Mesothelial cell of epicardium (in vitro differentiated cells): ENCODE results near the gene CAMTA1. TPM values are rescaled to one million over a fixed set of nuclear protein-coding genes. Genes with fewer than 3 reads are reported as not detected.

Experiments used
- DNase-seq, 2 experiments: peaks; one replicate each; pipeline ENCODE4 v3.0.0; 2021; ENCODE audit warnings: low spot score in 2 of 2; ENCODE audit not compliant: unreplicated experiment in 2 of 2
- H3K27ac Mint-ChIP-seq: 2 replicates; pipeline ENCODE4 v1.8.0; 2021; ENCODE audit warnings: mixed read lengths
- H3K27me3 Mint-ChIP-seq: 2 replicates; pipeline ENCODE4 v1.8.0; 2021; ENCODE audit warnings: low read depth, mixed read lengths
- H3K36me3 Mint-ChIP-seq: 2 replicates; pipeline ENCODE4 v1.8.0; 2021; ENCODE audit warnings: mixed read lengths
- H3K4me1 Mint-ChIP-seq: 2 replicates; pipeline ENCODE4 v1.8.0; 2021; ENCODE audit warnings: mixed read lengths
- H3K4me3 Mint-ChIP-seq: 2 replicates; pipeline ENCODE4 v1.8.0; 2021; ENCODE audit warnings: mild to moderate bottlenecking, moderate library complexity, mixed read lengths
- H3K9me3 Mint-ChIP-seq: 2 replicates; pipeline ENCODE4 v1.8.0; 2021; ENCODE audit warnings: mixed read lengths
- CTCF ChIP-seq: fragments of 200-600 bp; sonication (generic); IDR thresholded peaks from one replicate; pipeline ENCODE4 v1.5.0; 2021; ENCODE audit warnings: antibody characterized with exemption; ENCODE audit not compliant: unreplicated experiment
- total RNA-seq: library from RNA; stranded (reverse); gene quantifications from 3 replicates; pipeline ENCODE4 v1.2.1, GENCODE V29; 2021

The CAMTA1 gene
- total RNA-seq, 1 donor from 2014 or later: 70.4 TPM

GRCh38 chr1:7584643-7585042, 799.4 kb downstream of the CAMTA1 start:
- Mint-ChIP-seq H3K4me1 (peaks cover 4% of the 10 kb centered on the region), H3K36me3 (no peaks in the 10 kb centered on the region), H3K9me3 (no peaks in the 10 kb centered on the region), H3K4me3 (no peak overlapping the region), H3K27me3 (peaks cover 8% of the 10 kb centered on the region), H3K27ac (no peak overlapping the region)
- TF ChIP-seq CTCF: no peak
- no peak for DNase-seq

GRCh38 chr1:7585216-7585907, 800.1 kb downstream of the CAMTA1 start:
- Mint-ChIP-seq H3K9me3 (no peaks in the 10 kb centered on the region), H3K36me3 (no peaks in the 10 kb centered on the region), H3K27ac (no peak overlapping the region), H3K27me3 (peaks cover 8% of the 10 kb centered on the region), H3K4me3 (no peak overlapping the region), H3K4me1 (peaks cover 4% of the 10 kb centered on the region)
- TF ChIP-seq CTCF: no peak
- DNase-seq: peak in 1 of 2 experiments; percentile 6

GRCh38 chr1:7586031-7586941, 801.0 kb downstream of the CAMTA1 start:
- DNase-seq: peak in 1 of 2 experiments; percentile 19
- peaks cover 4% of the 10 kb centered on the region for H3K4me1 Mint-ChIP-seq
- no peak overlapping the region for H3K27ac Mint-ChIP-seq
- peaks cover 8% of the 10 kb centered on the region for H3K27me3 Mint-ChIP-seq
- no peaks in the 10 kb centered on the region for H3K9me3 Mint-ChIP-seq
- no peak overlapping the region for H3K4me3 Mint-ChIP-seq
- H3K36me3 Mint-ChIP-seq: no peaks in the 10 kb centered on the region
- TF ChIP-seq CTCF: no peak

GRCh38 chr1:7587108-7587772, 802.0 kb downstream of the CAMTA1 start:
- H3K9me3 Mint-ChIP-seq: no peaks in the 10 kb centered on the region
- no peak overlapping the region for H3K27ac Mint-ChIP-seq
- H3K4me1 Mint-ChIP-seq: peaks cover 4% of the 10 kb centered on the region
- DNase-seq: no peak
- H3K36me3 Mint-ChIP-seq: no peaks in the 10 kb centered on the region
- no peak overlapping the region for H3K4me3 Mint-ChIP-seq
- peaks cover 8% of the 10 kb centered on the region for H3K27me3 Mint-ChIP-seq
- TF ChIP-seq CTCF: no peak

- Mint-ChIP-seq H3K9me3 (no peaks in the 10 kb centered on the region), H3K36me3 (no peaks in the 10 kb centered on the region), H3K27me3 (peaks cover 6% of the 10 kb centered on the region), H3K27ac (no peak overlapping the region), H3K4me1 (peaks cover 4% of the 10 kb centered on the region), H3K4me3 (no peak overlapping the region)
- DNase-seq: peak in 1 of 2 experiments; percentile 12
- TF ChIP-seq CTCF: no peak
Measured at GRCh38 chr1:7587773-7588456, 802.7 kb downstream of the CAMTA1 start.
